H9 (cell line): ENCODE results near the gene ISCU. TPM values are rescaled to one million over a fixed set of nuclear protein-coding genes. Genes with fewer than 3 reads are reported as not detected.
A peak's percentile ranks its signal among the peaks of the same experiment; 100 is the strongest.

Source experiments
- DNase-seq: peaks from one replicate; pipeline ENCODE4 v3.0.0-alpha.2; 2017
- H2AFZ ChIP-seq: one replicate; pipeline ENCODE4 v1.6.1; 2013; ENCODE audit warnings: mild to moderate bottlenecking, low read length, control low read depth, moderate library complexity
- H2AK5ac ChIP-seq: 2 replicates; pipeline ENCODE4 v1.6.1; 2013; ENCODE audit warnings: low read length, control low read depth, mixed read lengths; ENCODE audit not compliant: insufficient read length
- H2BK120ac ChIP-seq: one replicate; pipeline ENCODE4 v1.6.1; 2013; ENCODE audit warnings: low read depth, mild to moderate bottlenecking, low read length, control low read depth, inconsistent platforms; ENCODE audit not compliant: poor library complexity, severe bottlenecking
- H2BK12ac ChIP-seq: 2 replicates; pipeline ENCODE4 v1.6.1; 2013; ENCODE audit warnings: low read length, control low read depth, mixed read lengths, low read depth; ENCODE audit not compliant: insufficient read length
- H2BK15ac ChIP-seq: 2 replicates; pipeline ENCODE4 v1.6.1; 2013; ENCODE audit warnings: low read depth, low read length, control low read depth
- H2BK20ac ChIP-seq: one replicate; pipeline ENCODE4 v1.6.1; 2013; ENCODE audit warnings: low read depth, mild to moderate bottlenecking, low read length, control low read depth, inconsistent platforms; ENCODE audit not compliant: poor library complexity, severe bottlenecking
- H2BK5ac ChIP-seq: 2 replicates; pipeline ENCODE4 v1.6.1; 2013; ENCODE audit warnings: low read length, control low read depth, mixed read lengths; ENCODE audit not compliant: insufficient read length
- H3K14ac ChIP-seq: 2 replicates; pipeline ENCODE4 v1.6.1; 2013; ENCODE audit warnings: low read length, control low read depth; ENCODE audit not compliant: insufficient read depth
- H3K18ac ChIP-seq: 2 replicates; pipeline ENCODE4 v1.6.1; 2013; ENCODE audit warnings: low read depth, mild to moderate bottlenecking, mixed read lengths, low read length, control low read depth; ENCODE audit not compliant: insufficient read length
- H3K23ac ChIP-seq: 2 replicates; pipeline ENCODE4 v1.6.1; 2013; ENCODE audit warnings: low read length, control low read depth, mixed read lengths, low read depth; ENCODE audit not compliant: insufficient read length
- H3K23me2 ChIP-seq: 2 replicates; pipeline ENCODE4 v1.6.1; 2013; ENCODE audit warnings: low read depth, mild to moderate bottlenecking, mixed read lengths, low read length, control low read depth; ENCODE audit not compliant: insufficient read length, poor library complexity, severe bottlenecking
- H3K27ac ChIP-seq: 2 replicates; pipeline ENCODE4 v1.5.1; 2013; ENCODE audit warnings: low read length, control low read depth, mixed read lengths, low read depth; ENCODE audit not compliant: insufficient read length
- H3K27me3 ChIP-seq: 2 replicates; pipeline ENCODE4 v1.6.1; 2013; ENCODE audit warnings: low read length, control low read depth, inconsistent platforms; ENCODE audit not compliant: insufficient read depth
- H3K4ac ChIP-seq: 2 replicates; pipeline ENCODE4 v1.6.1; 2013; ENCODE audit warnings: low read depth, mild to moderate bottlenecking, control low read depth, inconsistent platforms, low read length, moderate library complexity
- H3K4me1 ChIP-seq: 2 replicates; pipeline ENCODE4 v1.6.1; 2013; ENCODE audit warnings: low read length, control low read depth, inconsistent platforms; ENCODE audit not compliant: insufficient read depth
- H3K4me2 ChIP-seq: 2 replicates; pipeline ENCODE4 v1.6.1; 2013; ENCODE audit warnings: low read length, control low read depth, mixed read lengths; ENCODE audit not compliant: insufficient read length, insufficient read depth
- H3K56ac ChIP-seq: 2 replicates; pipeline ENCODE4 v1.6.1; 2013; ENCODE audit warnings: low read depth, mild to moderate bottlenecking, mixed read lengths, low read length, control low read depth; ENCODE audit not compliant: insufficient read length
- H3K79me1 ChIP-seq: 2 replicates; pipeline ENCODE4 v1.6.1; 2013; ENCODE audit warnings: low read depth, mild to moderate bottlenecking, moderate library complexity, low read length, control low read depth, inconsistent platforms; ENCODE audit not compliant: insufficient read depth, poor library complexity, severe bottlenecking
- H3K79me2 ChIP-seq: 2 replicates; pipeline ENCODE4 v1.6.1; 2013; ENCODE audit warnings: low read length, control low read depth, inconsistent platforms; ENCODE audit not compliant: insufficient read depth
- H3K9ac ChIP-seq: 2 replicates; pipeline ENCODE4 v1.6.1; 2013; ENCODE audit warnings: low read length, control low read depth, mixed read lengths; ENCODE audit not compliant: insufficient read length; ENCODE audit errors: extremely low read depth
- H3K9me3 ChIP-seq: one replicate; pipeline ENCODE4 v1.6.1; 2013; ENCODE audit warnings: low read depth, low read length, inconsistent platforms; ENCODE audit not compliant: control insufficient read depth
- H3T11ph ChIP-seq: one replicate; pipeline ENCODE4 v1.6.1; 2013; ENCODE audit warnings: mild to moderate bottlenecking, low read length, control low read depth, inconsistent platforms
- H4K20me1 ChIP-seq: one replicate; pipeline ENCODE4 v1.6.1; 2013; ENCODE audit not compliant: control insufficient read depth, insufficient read length, insufficient read depth
- H4K5ac ChIP-seq: 2 replicates; pipeline ENCODE4 v1.6.1; 2013; ENCODE audit warnings: low read depth, mild to moderate bottlenecking, mixed read lengths, low read length, control low read depth; ENCODE audit not compliant: insufficient read length
- H4K8ac ChIP-seq: replicated peaks from 2 replicates; pipeline ENCODE4 v1.6.1; 2013; ENCODE audit warnings: low read length, control low read depth, mixed read lengths, low read depth; ENCODE audit not compliant: insufficient read length
- H4K91ac ChIP-seq: 2 replicates; pipeline ENCODE4 v1.6.1; 2013; ENCODE audit warnings: low read depth, mild to moderate bottlenecking, moderate library complexity, mixed read lengths, low read length, control low read depth; ENCODE audit not compliant: insufficient read length
- H3K27ac Mint-ChIP-seq, 3 experiments: 2 replicates in 2 of 3; 3 replicates in 1 of 3; pipeline ENCODE4 v1.8.0; 2020 to 2021; ENCODE audit warnings: mixed read lengths in 3 of 3, mild to moderate bottlenecking in 1 of 3, moderate library complexity in 1 of 3
- H3K27me3 Mint-ChIP-seq: 2 replicates; pipeline ENCODE4 v1.8.0; 2021; ENCODE audit warnings: low read depth, mild to moderate bottlenecking, moderate library complexity, mixed read lengths
- H3K36me3 Mint-ChIP-seq, 3 experiments: 2 replicates in 2 of 3; 3 replicates in 1 of 3; pipeline ENCODE4 v1.8.0; 2020 to 2021; ENCODE audit warnings: low read depth in 3 of 3, mixed read lengths in 3 of 3; ENCODE audit not compliant: insufficient read depth in 1 of 3
- H3K4me1 Mint-ChIP-seq, 2 experiments: 2 replicates each; pipeline ENCODE4 v1.8.0; 2020; ENCODE audit warnings: mixed read lengths in 2 of 2
- H3K4me3 Mint-ChIP-seq, 2 experiments: 2 replicates in 1 of 2; 3 replicates in 1 of 2; pipeline ENCODE4 v1.8.0; 2020 to 2021; ENCODE audit warnings: mild to moderate bottlenecking in 2 of 2, mixed read lengths in 2 of 2, moderate library complexity in 1 of 2
- H3K9me3 Mint-ChIP-seq, 2 experiments: 2 replicates in 1 of 2; 3 replicates in 1 of 2; pipeline ENCODE4 v1.8.0; 2020; ENCODE audit warnings: mild to moderate bottlenecking in 2 of 2, mixed read lengths in 2 of 2, moderate library complexity in 1 of 2
- CTCF ChIP-seq: fragments of 200-600 bp; sonication (generic); conservative IDR thresholded peaks from 3 replicates; pipeline ENCODE4 v1.8.0; 2021; ENCODE audit warnings: antibody characterized with exemption, mild to moderate bottlenecking
- WGBS: extraction: QIAGEN DNeasy Blood & Tissue Kit; methylation state at CpG from one replicate; pipeline ENCODE4 v1.1.7; 2013; ENCODE audit warnings: missing lambda C conversion rate, low lambda C conversion rate, mixed read lengths; ENCODE audit not compliant: insufficient read length; ENCODE audit errors: extremely low coverage; 5-methylcytosine and 5-hydroxymethylcytosine counted together
- total RNA-seq: library from RNA; stranded (reverse); gene quantifications from 2 replicates; pipeline ENCODE4 v1.2.1, GENCODE V29; 2021

The ISCU gene
- total RNA-seq, 1 experiment from 2014 or later, result 64.9 TPM

GRCh38 chr12:108614639-108615038 lies 52.2 kb downstream of the ISCU start:
- Mint-ChIP-seq H3K36me3 (no peaks in the 10 kb centered on the region), H3K4me1 (peaks cover 23 to 30% of the 10 kb centered on the region in 2 experiments), H3K27ac (no peak overlapping the region), H3K9me3 (peaks cover 4 to 5% of the 10 kb centered on the region in 2 experiments; a peak in 1 of 5 replicates), H3K27me3 (peaks cover 1% of the 10 kb centered on the region; the same call in 1 of the 2 replicates), H3K4me3 (peak overlapping the region in 1 of 2 experiments; percentile 8; a peak in 1 of 5 replicates)
- H2BK120ac ChIP-seq, result no peak overlapping the region
- no peak overlapping the region for H4K8ac ChIP-seq
- no peak overlapping the region for H3K4ac ChIP-seq
- H3K18ac ChIP-seq, result no peak overlapping the region
- no peak overlapping the region for H2BK20ac ChIP-seq
- no peak overlapping the region for H2BK12ac ChIP-seq
- no peak overlapping the region for H3K4me2 ChIP-seq
- no peak overlapping the region for H3K23ac ChIP-seq
- H2BK15ac ChIP-seq, result no peak overlapping the region
- no peak overlapping the region for H2BK5ac ChIP-seq
- H2AK5ac ChIP-seq, result no peak overlapping the region
- H3K14ac ChIP-seq, result no peak overlapping the region
- no peak overlapping the region for H3K9ac ChIP-seq
- no peaks in the 10 kb centered on the region for H3K9me3 ChIP-seq
- H3K23me2 ChIP-seq, result no peaks in the 10 kb centered on the region
- no peak for DNase-seq
- peaks cover 4% of the 10 kb centered on the region for H4K20me1 ChIP-seq
- no peak overlapping the region for H3K27ac ChIP-seq
- H3K79me1 ChIP-seq, result no peaks in the 10 kb centered on the region
- TF ChIP-seq CTCF, result no peak
- no peak overlapping the region for H2AFZ ChIP-seq
- H3K4me1 ChIP-seq, result no peaks in the 10 kb centered on the region
- no peak overlapping the region for H3K56ac ChIP-seq
- no CpG with 5 or more reads among the region's 6 CpGs for WGBS
- no peak overlapping the region for H4K5ac ChIP-seq
- H4K91ac ChIP-seq, result no peak overlapping the region
- no peaks in the 10 kb centered on the region for H3K79me2 ChIP-seq
- H3T11ph ChIP-seq, result no peak overlapping the region
- H3K27me3 ChIP-seq, result no peaks in the 10 kb centered on the region
